ENCODE data around the gene LDB2.

LDB2 gene

GRCh38 chr4:16837475-16837874 is 61.0 kb downstream of the LDB2 start:
- no peak for DNase-seq

GRCh38 chr4:16836324-16836723 is 62.1 kb downstream of the LDB2 start:
- no peak for DNase-seq

GRCh38 chr4:16835597-16836247 is 62.7 kb downstream of the LDB2 start:
- no peak for DNase-seq

- no peak for DNase-seq
These were observed 63.6 kb downstream of the LDB2 start for GRCh38 chr4:16834814-16835213.

GRCh38 chr4:16833722-16834121 is 64.7 kb downstream of the LDB2 start:
- DNase-seq: no peak

GRCh38 chr4:16830081-16830480 is 68.4 kb downstream of the LDB2 start:
- DNase-seq: no peak

GRCh38 chr4:16827794-16828724 is 70.4 kb downstream of the LDB2 start:
- no peak for DNase-seq

GRCh38 chr4:16827045-16827444 is 71.4 kb downstream of the LDB2 start:
- no peak for DNase-seq

- no peak for DNase-seq
These were observed 72.0 kb downstream of the LDB2 start for GRCh38 chr4:16826406-16826910.

GRCh38 chr4:16824278-16824806 is 74.1 kb downstream of the LDB2 start:
- no peak for DNase-seq

GRCh38 chr4:16820329-16820728 is 78.1 kb downstream of the LDB2 start:
- DNase-seq: no peak

GRCh38 chr4:16819652-16820051 is 78.8 kb downstream of the LDB2 start:
- no peak for DNase-seq

GRCh38 chr4:16818005-16818404 is 80.4 kb downstream of the LDB2 start:
- DNase-seq: no peak

GRCh38 chr4:16817286-16817685 is 81.2 kb downstream of the LDB2 start:
- DNase-seq: no peak

- no peak for DNase-seq
These were observed 84.1 kb downstream of the LDB2 start for GRCh38 chr4:16814361-16814760.

GRCh38 chr4:16812041-16812440 is 86.4 kb downstream of the LDB2 start:
- DNase-seq: no peak

GRCh38 chr4:16809943-16810342 is 88.5 kb downstream of the LDB2 start:
- no peak for DNase-seq

- DNase-seq: no peak
These were observed 89.4 kb downstream of the LDB2 start for GRCh38 chr4:16809064-16809463.

- no peak for DNase-seq
These were observed 91.1 kb downstream of the LDB2 start for GRCh38 chr4:16807355-16807754.

- DNase-seq: no peak
These were observed 93.9 kb downstream of the LDB2 start for GRCh38 chr4:16804581-16804980.

- DNase-seq: no peak
These were observed 96.4 kb downstream of the LDB2 start for GRCh38 chr4:16802044-16802443.

GRCh38 chr4:16801356-16801755 is 97.1 kb downstream of the LDB2 start:
- no peak for DNase-seq

- DNase-seq: peak; percentile 43
These were observed 103.5 kb downstream of the LDB2 start for GRCh38 chr4:16794816-16795445.

Measured in activated CD4-positive, alpha-beta T cell treated with anti-CD3 and anti-CD28 coated beads, Interleukin-10, Interleukin-2, amounts not matched to agents 100 ng/mL and 50 ng/mL, durations not matched to agents 16 hours and 8 hours (primary cell).